SU-DHL-6 (cell line): Measurements from ENCODE around the gene MAX.
"Not testable (repeated sequence)": the region's sequence is repeated elsewhere in the genome, so short reads cannot be mapped to it uniquely, and the experiment has no call there.

Experiments
- H2AFZ ChIP-seq: fragments of 200-600 bp; sonication (generic); 2 replicates; pipeline ENCODE4 v1.6.1; 2014; ENCODE audit warnings: low read depth, mild to moderate bottlenecking, moderate library complexity, mixed read lengths, antibody characterized with exemption, low read length; ENCODE audit not compliant: severe bottlenecking
- H3F3A ChIP-seq: fragments of 200-600 bp; shearing (Covaris generic); 2 replicates; pipeline ENCODE4 v1.6.0; 2016; ENCODE audit warnings: antibody characterized with exemption, mild to moderate bottlenecking; ENCODE audit not compliant: insufficient read depth
- H3K27ac ChIP-seq: fragments of 200-600 bp; sonication (generic); 2 replicates; pipeline ENCODE4 v1.5.1; 2016; ENCODE audit warnings: low read depth, mild to moderate bottlenecking, low read length, moderate library complexity, mixed read lengths
- H3K27me3 ChIP-seq: fragments of 200-600 bp; sonication (generic), shearing (Covaris generic); 2 replicates; pipeline ENCODE4 v1.6.0; 2014; ENCODE audit warnings: mild to moderate bottlenecking, low read length
- H3K36me3 ChIP-seq: fragments of 200-600 bp; sonication (generic); 2 replicates; pipeline ENCODE4 v1.6.1; 2014; ENCODE audit warnings: mild to moderate bottlenecking, low read length, mixed read lengths
- H3K4me2 ChIP-seq: fragments of 300-600, 200-600 bp; shearing (Covaris generic), sonication (generic); 2 replicates; pipeline ENCODE4 v1.6.0; 2014; ENCODE audit warnings: low read length, low read depth, mild to moderate bottlenecking; ENCODE audit not compliant: poor library complexity, severe bottlenecking
- H3K4me3 ChIP-seq: fragments of 200-600 bp; sonication (generic); 2 replicates; pipeline ENCODE4 v1.5.1; 2014; ENCODE audit warnings: antibody characterized with exemption, low read length, mild to moderate bottlenecking, mixed read lengths; ENCODE audit not compliant: insufficient read depth, poor library complexity, severe bottlenecking
- H3K79me2 ChIP-seq: fragments of 200-600 bp; sonication (generic); 2 replicates; pipeline ENCODE4 v1.6.1; 2014; ENCODE audit warnings: mild to moderate bottlenecking, low read length, moderate library complexity; ENCODE audit not compliant: insufficient read depth
- H3K9ac ChIP-seq: fragments of 200-600 bp; sonication (generic); 2 replicates; pipeline ENCODE4 v1.7.0; 2014; ENCODE audit warnings: mild to moderate bottlenecking, low read length
- H3K9me2 ChIP-seq: fragments of 200-600 bp; sonication (generic); replicated peaks from 2 replicates; pipeline ENCODE4 v1.6.1; 2014; ENCODE audit warnings: low read length; ENCODE audit not compliant: insufficient read depth
- H3K9me3 ChIP-seq: fragments of 200-600 bp; sonication (generic); 2 replicates; pipeline ENCODE4 v1.6.1; 2014; ENCODE audit warnings: low read length, mixed read lengths; ENCODE audit not compliant: insufficient read depth
- H4K20me1 ChIP-seq: fragments of 200-600 bp; sonication (generic); 2 replicates; pipeline ENCODE4 v1.6.1; 2014; ENCODE audit warnings: low read depth, mild to moderate bottlenecking, antibody characterized with exemption, low read length, moderate library complexity, mixed read lengths
- CTCF ChIP-seq: fragments of 200-600 bp; sonication (generic); IDR thresholded peaks from one replicate; pipeline ENCODE4 v1.5.1; 2017; ENCODE audit warnings: antibody characterized with exemption, mild to moderate bottlenecking, low read length, moderate library complexity; ENCODE audit not compliant: insufficient read depth, poor library complexity, severe bottlenecking
- EZH2phosphoT487 ChIP-seq: fragments of 200-600 bp; sonication (generic), shearing (Covaris generic); conservative IDR thresholded peaks from 2 replicates; pipeline ENCODE4 v1.6.1; 2018; ENCODE audit warnings: mild to moderate bottlenecking, antibody characterized with exemption, low read length, moderate library complexity, mixed read lengths

MAX gene

GRCh38 chr14:65034021-65034420 lies 68.3 kb downstream of the MAX start:
- H3K36me3 ChIP-seq: peaks cover 2% of the 10 kb centered on the region; the same call in 1 of the 2 replicates
- H3K79me2 ChIP-seq: no peaks in the 10 kb centered on the region
- H3K9ac ChIP-seq: no peak overlapping the region
- H3K27ac ChIP-seq: no peak overlapping the region
- no peaks in the 10 kb centered on the region for H4K20me1 ChIP-seq
- no peaks in the 10 kb centered on the region for H3K9me2 ChIP-seq
- H2AFZ ChIP-seq: no peak overlapping the region
- no peaks in the 10 kb centered on the region for H3K27me3 ChIP-seq
- H3K4me2 ChIP-seq: no peak overlapping the region
- TF ChIP-seq EZH2phosphoT487 (no peak), CTCF (no peak)
- no peak overlapping the region for H3K4me3 ChIP-seq
- no peaks in the 10 kb centered on the region for H3K9me3 ChIP-seq
- H3F3A ChIP-seq: no peaks in the 10 kb centered on the region

GRCh38 chr14:65033181-65033580 lies 69.1 kb downstream of the MAX start:
- no peak overlapping the region for H3K4me2 ChIP-seq
- H3K4me3 ChIP-seq: no peak overlapping the region
- H3K27me3 ChIP-seq: no peaks in the 10 kb centered on the region
- no peak overlapping the region for H3K9ac ChIP-seq
- H3K9me3 ChIP-seq: no peaks in the 10 kb centered on the region
- H3F3A ChIP-seq: no peaks in the 10 kb centered on the region
- peaks cover 2% of the 10 kb centered on the region; the same call in 1 of the 2 replicates for H3K36me3 ChIP-seq
- no peaks in the 10 kb centered on the region for H3K9me2 ChIP-seq
- no peaks in the 10 kb centered on the region for H3K79me2 ChIP-seq
- no peak overlapping the region for H3K27ac ChIP-seq
- no peaks in the 10 kb centered on the region for H4K20me1 ChIP-seq
- TF ChIP-seq EZH2phosphoT487 (no peak), CTCF (no peak)
- no peak overlapping the region for H2AFZ ChIP-seq

GRCh38 chr14:65032319-65032718 lies 70.0 kb downstream of the MAX start:
- H3K27me3 ChIP-seq: no peaks in the 10 kb centered on the region
- peaks cover 2% of the 10 kb centered on the region; the same call in 1 of the 2 replicates for H3K36me3 ChIP-seq
- no peak overlapping the region for H3K4me3 ChIP-seq
- H3K27ac ChIP-seq: no peak overlapping the region
- H3K79me2 ChIP-seq: no peaks in the 10 kb centered on the region
- H3K9me3 ChIP-seq: no peaks in the 10 kb centered on the region
- H3K9me2 ChIP-seq: no peaks in the 10 kb centered on the region
- no peaks in the 10 kb centered on the region for H4K20me1 ChIP-seq
- H3K4me2 ChIP-seq: no peak overlapping the region
- no peak overlapping the region for H2AFZ ChIP-seq
- no peaks in the 10 kb centered on the region for H3F3A ChIP-seq
- H3K9ac ChIP-seq: no peak overlapping the region
- no peak for TF ChIP-seq CTCF
- TF ChIP-seq EZH2phosphoT487: no peak

- H3K4me2 ChIP-seq, H3K27ac ChIP-seq, H3K9me2 ChIP-seq, H3K36me3 ChIP-seq, H3K27me3 ChIP-seq, H3K9ac ChIP-seq, H3K79me2 ChIP-seq, H3K9me3 ChIP-seq, H3K4me3 ChIP-seq, H4K20me1 ChIP-seq, H2AFZ ChIP-seq, H3F3A ChIP-seq: not testable (repeated sequence)
Observed at GRCh38 chr14:65031321-65031720, 71.0 kb downstream of the MAX start.
